Iris pigment epithelial cell (primary cell): ENCODE results near the gene ZC4H2.
A peak's percentile ranks its signal among the peaks of the same experiment; 100 is the strongest.
"Not testable (repeated sequence)": the region's sequence is repeated elsewhere in the genome, so short reads cannot be mapped to it uniquely, and the experiment has no call there.

Experiments
- DNase-seq: peaks from one replicate; pipeline ENCODE4 v3.0.0-alpha.2; 2011; ENCODE audit warnings: low read depth

The ZC4H2 gene

DNA sequence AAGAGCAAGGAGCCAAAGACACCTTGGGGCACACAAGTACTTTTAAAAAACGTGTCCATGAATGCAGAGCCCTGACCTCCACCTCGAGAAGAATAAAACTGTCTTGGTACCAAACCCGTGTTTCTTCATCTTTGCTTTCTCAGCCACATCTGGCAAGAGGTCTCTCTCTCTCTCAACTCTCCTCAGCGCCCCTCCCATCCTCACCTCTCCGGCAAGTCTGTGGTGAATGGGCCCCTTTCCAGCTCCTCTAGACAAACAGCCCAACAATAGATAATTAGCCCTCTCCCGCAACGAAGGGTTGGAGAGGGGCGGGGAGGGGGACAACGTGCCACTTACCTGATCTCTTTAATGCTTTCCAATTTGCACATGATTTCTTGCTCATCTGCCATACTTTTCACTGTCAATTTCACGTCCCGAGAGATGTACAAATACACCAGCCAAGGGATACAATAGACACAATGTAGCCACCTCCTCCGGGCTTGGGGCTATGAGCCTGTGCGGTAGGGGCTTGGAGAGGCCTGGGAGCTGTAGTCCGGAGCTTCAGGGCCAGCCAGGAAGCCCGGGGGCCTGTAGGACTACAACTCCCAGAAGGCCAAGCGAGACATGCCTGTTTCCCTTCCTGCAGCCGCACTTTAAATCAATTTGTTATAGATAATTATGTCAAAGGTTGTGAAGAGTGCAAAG lies at the start of gene ZC4H2:
Gene ZC4H2 (minus strand): TSS at position 462 of the 684 bp plus-strand sequence. CDS start 73 bp downstream, at position 389.
- DNase-seq, result peak; percentile 80

GRCh38 chrX:65017451-65017850 lies 41.2 kb upstream of the ZC4H2 start:
- no peak for DNase-seq

DNA sequence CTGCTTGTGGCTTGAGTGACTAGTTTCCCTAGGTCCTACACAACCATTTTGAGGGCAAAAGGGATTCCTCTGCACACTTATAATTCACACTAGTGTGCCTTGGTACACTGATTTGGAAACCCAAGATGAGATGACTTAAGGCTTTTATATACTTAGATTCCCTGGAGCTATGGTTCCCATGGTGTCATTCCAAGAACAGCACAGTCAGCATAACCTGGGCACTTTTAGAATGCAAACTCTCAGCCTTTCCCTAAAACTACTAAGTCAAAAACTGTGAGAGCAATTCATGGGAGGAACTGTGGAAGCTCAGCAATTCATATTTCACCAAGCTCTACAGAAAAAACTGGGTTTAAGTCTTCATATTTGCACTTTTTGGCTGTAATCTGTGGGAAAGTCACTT lies 38.0 kb upstream of the ZC4H2 start:
- no peak for DNase-seq

DNA sequence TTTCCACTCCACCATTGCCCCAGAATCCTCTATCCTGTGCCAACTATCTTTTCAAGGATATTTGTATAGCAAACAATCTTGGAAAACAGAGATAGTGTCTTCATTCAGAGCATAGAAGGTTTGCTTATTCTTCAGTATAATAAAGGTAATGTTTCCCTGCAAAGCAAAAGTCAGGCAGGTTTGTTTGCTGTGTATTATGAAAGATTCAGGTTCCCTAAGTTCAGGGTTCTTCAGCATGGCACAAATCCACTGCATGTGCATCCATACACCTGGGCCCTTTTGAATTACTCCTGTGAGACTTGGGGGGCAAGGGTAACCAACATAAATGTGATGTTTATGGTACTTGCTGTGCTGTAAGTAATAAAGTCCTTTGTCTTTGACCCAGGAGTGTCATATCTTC lies 33.2 kb upstream of the ZC4H2 start:
- DNase-seq, result no peak

DNA sequence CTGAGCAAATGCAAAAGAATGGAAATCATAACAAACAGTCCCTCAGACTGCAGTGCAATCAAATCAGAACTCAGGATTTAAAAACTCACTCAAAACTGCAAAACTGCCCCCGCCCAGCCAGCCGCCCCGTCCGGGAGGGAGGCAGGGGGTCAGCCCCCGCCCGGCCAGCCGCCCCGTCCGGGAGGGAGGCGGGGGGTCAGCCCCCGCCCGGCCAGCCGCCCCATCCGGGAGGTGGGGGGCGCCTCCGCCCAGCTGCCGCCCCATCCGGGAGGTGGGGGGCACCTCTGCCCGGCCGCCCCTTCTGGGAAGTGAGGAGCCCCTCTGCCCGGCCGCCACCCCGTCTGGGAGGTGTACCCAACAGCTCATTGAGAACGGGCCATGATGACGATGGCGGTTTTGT lies 26.0 kb upstream of the ZC4H2 start:
- DNase-seq, result not testable (repeated sequence)

GRCh38 chrX:64996805-64997204 lies 20.6 kb upstream of the ZC4H2 start:
- no peak for DNase-seq

DNA sequence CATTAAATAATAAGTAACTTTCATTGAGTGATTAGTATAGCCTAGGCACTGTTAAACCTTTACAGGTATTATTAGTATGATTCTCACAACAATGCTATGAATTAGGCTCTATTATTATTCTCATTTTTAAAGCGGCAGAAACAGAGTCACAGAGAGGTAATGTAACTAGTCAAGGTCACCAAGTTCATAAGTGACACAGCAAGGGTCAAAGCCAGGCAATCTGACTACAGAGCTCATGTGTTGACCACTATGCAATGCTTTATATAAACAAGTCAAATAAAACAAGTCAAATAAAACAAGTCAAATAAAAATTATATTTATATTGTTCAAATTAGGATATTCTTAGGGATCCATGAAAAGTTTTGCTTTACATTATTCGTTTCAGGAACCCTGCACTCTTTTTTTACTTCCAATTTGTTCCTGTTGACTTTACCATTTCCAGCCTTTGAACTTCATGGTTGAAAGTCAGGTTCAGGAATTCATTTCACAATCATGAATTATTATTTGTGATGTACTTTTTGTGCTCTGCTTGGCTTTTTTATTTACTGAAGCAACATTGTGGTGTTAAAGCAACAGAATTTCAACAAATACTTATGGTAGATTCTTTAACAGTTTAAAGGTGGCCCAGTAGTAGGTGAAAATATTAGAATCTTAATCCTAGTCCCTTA lies 18.0 kb upstream of the ZC4H2 start:
- DNase-seq, result no peak

DNA sequence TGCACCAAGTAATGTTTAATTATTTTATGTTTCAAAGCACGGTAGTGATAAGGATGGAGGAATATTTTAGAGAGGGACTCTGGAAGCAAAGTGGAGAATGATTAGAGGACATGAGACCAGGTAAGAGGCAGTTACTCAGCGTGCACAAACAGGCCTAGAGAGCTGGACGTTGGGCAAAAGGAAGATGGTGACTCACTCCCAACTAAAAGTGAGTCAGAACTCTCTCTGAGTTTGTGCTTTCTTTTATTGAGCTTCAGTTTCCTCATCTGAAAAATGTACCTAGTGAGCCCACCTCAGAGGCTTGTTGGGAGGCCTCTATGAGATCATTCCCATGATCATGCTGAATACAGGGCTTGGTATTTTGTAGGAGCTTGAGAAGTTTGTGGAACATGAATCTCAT lies 1.6 kb upstream of the ZC4H2 start:
- peak; percentile 7 for DNase-seq

GRCh38 chrX:64977051-64977450 lies 801 bp upstream of the ZC4H2 start:
- no peak for DNase-seq

- DNase-seq, result no peak
Measured at GRCh38 chrX:64976673-64977040, 407 bp upstream of the ZC4H2 start.

DNA sequence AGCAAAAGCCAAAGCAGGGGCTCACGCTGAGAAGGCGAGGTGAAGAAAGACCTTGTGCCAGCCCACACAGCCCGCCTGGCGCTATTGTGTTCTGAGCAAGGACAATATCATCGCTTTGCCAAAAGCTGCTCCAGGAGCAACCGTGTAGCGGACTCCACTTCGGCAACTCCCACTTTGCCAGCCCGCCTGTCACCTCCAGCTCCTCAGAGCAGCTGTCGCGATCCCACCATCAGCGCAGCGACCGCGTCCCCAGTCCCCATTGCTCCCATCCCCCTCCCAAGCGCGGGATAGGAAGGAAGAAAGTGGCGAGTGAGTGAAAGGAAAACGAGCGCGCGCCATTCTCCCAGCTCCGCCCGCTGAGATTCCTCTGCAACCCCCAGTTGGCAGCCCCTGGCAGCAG lies 759 bp downstream of the ZC4H2 start:
- peak; percentile 5 for DNase-seq

GRCh38 chrX:64925480-64925879 lies 50.8 kb downstream of the ZC4H2 start:
- no peak for DNase-seq

GRCh38 chrX:64908121-64908520 lies 68.1 kb downstream of the ZC4H2 start:
- no peak for DNase-seq

GRCh38 chrX:64894454-64895038 lies 81.7 kb downstream of the ZC4H2 start:
- DNase-seq, result peak; percentile 8

GRCh38 chrX:64885850-64886249 lies 90.4 kb downstream of the ZC4H2 start:
- DNase-seq, result no peak

DNA sequence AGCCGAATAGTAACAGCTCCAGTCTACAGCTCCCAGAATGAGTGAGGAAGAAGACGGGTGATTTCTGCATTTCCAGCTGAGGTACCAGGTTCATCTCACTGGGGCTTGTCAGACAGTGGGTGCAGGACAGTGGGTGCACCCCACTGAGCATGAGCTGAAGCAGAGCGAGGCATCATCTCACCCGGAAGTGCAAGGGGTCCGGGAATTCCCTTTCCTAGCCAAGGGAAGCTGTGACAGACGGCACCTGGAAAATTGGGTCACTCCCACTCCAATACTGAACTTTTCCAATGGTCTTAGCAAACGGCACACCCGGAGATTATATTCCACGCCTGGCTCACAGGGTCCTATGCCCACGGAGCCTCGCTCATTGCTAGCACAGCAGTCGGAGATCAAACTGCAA lies 97.5 kb downstream of the ZC4H2 start:
- DNase-seq, result not testable (repeated sequence)

GRCh38 chrX:64867217-64867616 lies 109.0 kb downstream of the ZC4H2 start:
- DNase-seq, result no peak
